ENCODE results near the gene IQSEC1.

The IQSEC1 gene

DNA sequence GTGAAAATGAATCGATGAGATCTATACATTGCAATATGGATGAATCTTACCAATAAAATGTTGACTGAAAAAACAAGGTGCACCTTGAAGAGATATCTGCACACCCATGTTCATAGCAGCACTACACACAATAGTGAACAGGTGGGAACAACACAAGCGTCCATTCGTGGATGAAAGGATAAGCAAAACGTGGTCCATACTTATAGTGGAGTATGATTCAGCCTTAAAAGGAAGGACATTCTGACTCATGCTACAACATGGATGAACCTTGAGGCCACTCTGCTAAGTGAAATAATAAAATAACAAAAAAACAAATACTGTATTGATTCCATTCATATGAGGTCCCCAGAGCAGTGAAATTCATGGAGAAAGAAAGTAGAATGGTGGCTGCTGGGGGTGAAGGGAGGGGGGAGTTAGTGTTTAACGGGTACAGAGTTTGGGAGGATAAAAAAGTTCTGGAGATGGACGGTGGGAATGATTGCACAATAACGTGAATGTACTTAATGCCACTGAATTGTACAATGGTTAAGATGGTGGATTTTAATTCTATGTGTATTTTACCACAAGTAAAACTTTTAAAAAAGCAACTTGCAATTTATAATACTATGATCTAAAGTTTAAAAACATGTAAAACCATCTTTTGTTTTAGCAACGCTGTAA is 35.6 kb downstream of the IQSEC1 start:
- H3K27me3 ChIP-seq (ENCODE audit: control insufficient read depth, insufficient read depth, low read length) = no peaks in the 10 kb centered on the region
- H3K4me2 ChIP-seq (ENCODE audit: low read length) = no peak overlapping the region
- no peaks in the 10 kb centered on the region for H3K4me1 ChIP-seq
- H3K36me3 ChIP-seq (ENCODE audit: control insufficient read depth, insufficient read depth, low read length) = no peaks in the 10 kb centered on the region
- H2AFZ ChIP-seq = no peak overlapping the region
- no peaks in the 10 kb centered on the region for H3K79me2 ChIP-seq
- H3K4me3 ChIP-seq (ENCODE audit: low read depth, low read length) = no peak overlapping the region
- H3K9me3 ChIP-seq (ENCODE audit: control insufficient read depth, low read length) = no peaks in the 10 kb centered on the region
- TF ChIP-seq, protein P1, sequence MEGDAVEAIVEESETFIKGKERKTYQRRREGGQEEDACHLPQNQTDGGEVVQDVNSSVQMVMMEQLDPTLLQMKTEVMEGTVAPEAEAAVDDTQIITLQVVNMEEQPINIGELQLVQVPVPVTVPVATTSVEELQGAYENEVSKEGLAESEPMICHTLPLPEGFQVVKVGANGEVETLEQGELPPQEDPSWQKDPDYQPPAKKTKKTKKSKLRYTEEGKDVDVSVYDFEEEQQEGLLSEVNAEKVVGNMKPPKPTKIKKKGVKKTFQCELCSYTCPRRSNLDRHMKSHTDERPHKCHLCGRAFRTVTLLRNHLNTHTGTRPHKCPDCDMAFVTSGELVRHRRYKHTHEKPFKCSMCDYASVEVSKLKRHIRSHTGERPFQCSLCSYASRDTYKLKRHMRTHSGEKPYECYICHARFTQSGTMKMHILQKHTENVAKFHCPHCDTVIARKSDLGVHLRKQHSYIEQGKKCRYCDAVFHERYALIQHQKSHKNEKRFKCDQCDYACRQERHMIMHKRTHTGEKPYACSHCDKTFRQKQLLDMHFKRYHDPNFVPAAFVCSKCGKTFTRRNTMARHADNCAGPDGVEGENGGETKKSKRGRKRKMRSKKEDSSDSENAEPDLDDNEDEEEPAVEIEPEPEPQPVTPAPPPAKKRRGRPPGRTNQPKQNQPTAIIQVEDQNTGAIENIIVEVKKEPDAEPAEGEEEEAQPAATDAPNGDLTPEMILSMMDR (IDR thresholded peaks at IDR 0.05) = no peak
- H3K27ac ChIP-seq = no peak overlapping the region
- H3K9ac ChIP-seq = no peak overlapping the region

DNA sequence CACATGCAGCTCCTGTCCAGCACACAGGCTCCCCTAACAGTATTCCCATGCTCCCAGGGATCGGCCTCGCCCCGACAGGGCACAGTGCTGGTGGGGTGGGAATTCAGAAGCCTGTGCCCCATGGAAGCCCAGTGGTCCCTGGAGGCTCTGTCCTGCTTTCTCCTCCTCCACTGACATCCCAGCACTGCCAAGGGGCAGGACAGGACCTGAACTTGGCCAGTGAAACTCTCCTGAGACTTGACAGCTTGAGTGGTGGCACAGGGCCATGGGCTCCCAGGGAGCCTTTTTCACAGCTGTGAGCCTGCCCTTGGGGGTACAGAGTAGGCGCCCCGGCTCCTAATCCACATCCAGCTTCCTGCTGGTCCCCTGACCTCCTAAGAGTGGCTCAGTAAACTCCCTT is 38.4 kb downstream of the IQSEC1 start:
- H3K4me3 ChIP-seq (ENCODE audit: low read depth, low read length) = no peak overlapping the region
- no peaks in the 10 kb centered on the region for H3K36me3 ChIP-seq (ENCODE audit: control insufficient read depth, insufficient read depth, low read length)
- no peak overlapping the region for H3K27ac ChIP-seq
- TF ChIP-seq, protein P1 (IDR thresholded peaks at IDR 0.05) = no peak
- H3K79me2 ChIP-seq = no peaks in the 10 kb centered on the region
- H2AFZ ChIP-seq = no peak overlapping the region
- H3K9ac ChIP-seq = no peak overlapping the region
- no peaks in the 10 kb centered on the region for H3K9me3 ChIP-seq (ENCODE audit: control insufficient read depth, low read length)
- H3K27me3 ChIP-seq (ENCODE audit: control insufficient read depth, insufficient read depth, low read length) = no peaks in the 10 kb centered on the region
- no peaks in the 10 kb centered on the region for H3K4me1 ChIP-seq
- H3K4me2 ChIP-seq (ENCODE audit: low read length) = no peak overlapping the region

DNA sequence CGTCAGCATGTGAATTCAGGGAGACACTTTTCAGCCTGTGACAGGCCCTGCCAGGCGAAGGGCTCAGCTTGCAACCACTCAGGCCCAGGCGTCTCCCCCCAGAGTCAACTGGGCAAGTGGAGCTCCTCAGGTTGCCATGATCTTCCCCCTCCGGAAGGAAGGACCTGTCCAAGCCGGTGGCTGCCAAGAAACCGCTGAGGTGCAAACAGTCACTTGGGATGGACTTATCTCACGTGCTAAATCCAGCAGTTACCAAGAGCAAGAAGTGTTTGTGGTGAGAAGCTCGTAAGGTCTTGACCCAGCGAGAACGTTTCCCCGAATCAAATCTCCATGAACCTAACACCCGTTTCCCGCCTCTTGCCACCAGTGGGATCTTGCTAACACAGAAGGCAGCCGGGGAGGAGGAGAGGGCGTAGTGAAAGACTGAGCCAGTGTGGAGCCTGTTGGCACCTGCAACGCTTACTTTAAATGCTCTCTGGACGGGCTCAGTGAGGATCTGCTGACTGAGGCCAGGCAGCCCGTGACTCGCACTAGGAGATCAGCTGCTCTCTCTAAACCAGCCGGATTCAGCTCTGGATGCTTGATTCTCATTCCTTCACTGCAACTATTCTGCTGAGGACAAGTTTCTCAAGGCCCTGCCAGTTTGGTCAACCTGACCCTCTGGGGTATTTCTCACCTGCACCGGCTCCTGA is 39.0 kb downstream of the IQSEC1 start:
- Histone ChIP-seq H3K9me3 (ENCODE audit: control insufficient read depth, low read length) (no peaks in the 10 kb centered on the region), H3K79me2 (no peaks in the 10 kb centered on the region), H2AFZ (no peak overlapping the region), H3K27ac (no peak overlapping the region), H3K4me2 (ENCODE audit: low read length) (no peak overlapping the region), H3K4me3 (ENCODE audit: low read depth, low read length) (no peak overlapping the region), H3K36me3 (ENCODE audit: control insufficient read depth, insufficient read depth, low read length) (no peaks in the 10 kb centered on the region), H3K4me1 (no peaks in the 10 kb centered on the region), H3K27me3 (ENCODE audit: control insufficient read depth, insufficient read depth, low read length) (no peaks in the 10 kb centered on the region), H3K9ac (no peak overlapping the region)
- TF ChIP-seq, protein P1 (IDR thresholded peaks at IDR 0.05) = no peak

DNA sequence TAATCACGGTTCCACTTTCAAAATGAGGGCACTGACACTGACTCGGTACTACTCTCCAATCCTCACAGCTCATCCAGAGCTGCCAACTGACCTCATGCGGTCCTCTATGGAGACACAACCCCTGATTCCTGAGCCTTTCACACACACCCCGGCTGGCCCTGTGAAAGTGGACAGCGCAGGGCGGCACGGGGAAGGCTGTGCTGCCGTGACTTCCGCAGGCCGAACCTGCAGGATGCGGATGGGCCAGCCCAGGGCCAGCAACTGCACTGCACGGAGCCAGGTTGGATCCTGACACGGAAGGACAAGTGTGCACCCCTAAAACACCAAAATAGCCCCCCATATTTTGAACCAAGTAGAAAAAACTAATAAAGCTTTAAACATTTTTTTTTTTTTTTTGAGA is 41.0 kb downstream of the IQSEC1 start:
- H3K27me3 ChIP-seq (ENCODE audit: control insufficient read depth, insufficient read depth, low read length) = no peaks in the 10 kb centered on the region
- no peak overlapping the region for H3K4me3 ChIP-seq (ENCODE audit: low read depth, low read length)
- no peak overlapping the region for H3K4me2 ChIP-seq (ENCODE audit: low read length)
- H3K9me3 ChIP-seq (ENCODE audit: control insufficient read depth, low read length) = no peaks in the 10 kb centered on the region
- TF ChIP-seq, protein P1 (IDR thresholded peaks at IDR 0.05) = no peak
- no peaks in the 10 kb centered on the region for H3K79me2 ChIP-seq
- no peaks in the 10 kb centered on the region for H3K4me1 ChIP-seq
- no peak overlapping the region for H3K9ac ChIP-seq
- H3K27ac ChIP-seq = no peak overlapping the region
- H2AFZ ChIP-seq = no peak overlapping the region
- no peaks in the 10 kb centered on the region for H3K36me3 ChIP-seq (ENCODE audit: control insufficient read depth, insufficient read depth, low read length)

DNA sequence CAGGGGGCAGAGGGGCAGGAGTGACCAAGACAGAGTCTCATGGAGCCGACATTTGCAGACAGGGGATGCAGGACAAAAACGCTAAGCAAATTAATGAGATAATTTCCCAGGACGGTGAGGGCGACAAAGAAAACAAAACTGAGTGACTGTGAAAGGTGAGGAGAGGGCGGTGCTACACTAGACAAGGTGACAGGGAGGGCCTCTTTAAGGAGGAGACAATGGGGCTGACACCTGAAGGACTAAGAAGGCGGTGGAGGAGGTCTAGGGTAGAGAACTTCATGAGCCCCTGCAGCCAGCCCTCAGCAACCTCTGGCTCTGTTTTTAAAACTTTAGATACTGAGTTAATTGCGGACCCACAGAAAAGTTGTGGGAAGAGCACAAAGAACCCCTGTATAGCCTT is 41.6 kb downstream of the IQSEC1 start:
- Histone ChIP-seq H3K27me3 (ENCODE audit: control insufficient read depth, insufficient read depth, low read length) (no peaks in the 10 kb centered on the region), H3K4me2 (ENCODE audit: low read length) (no peak overlapping the region), H3K36me3 (ENCODE audit: control insufficient read depth, insufficient read depth, low read length) (no peaks in the 10 kb centered on the region), H3K79me2 (no peaks in the 10 kb centered on the region), H2AFZ (no peak overlapping the region), H3K9me3 (ENCODE audit: control insufficient read depth, low read length) (no peaks in the 10 kb centered on the region), H3K4me1 (no peaks in the 10 kb centered on the region), H3K9ac (no peak overlapping the region), H3K4me3 (ENCODE audit: low read depth, low read length) (no peak overlapping the region), H3K27ac (no peak overlapping the region)
- TF ChIP-seq, protein P1 (IDR thresholded peaks at IDR 0.05) = no peak

Measured in parathyroid adenoma (tissue), 2 donors.